Sigmoid colon (tissue), 7 donors: ENCODE data around the gene UGT1A5. TPM values are rescaled to one million over a fixed set of nuclear protein-coding genes. Genes with fewer than 3 reads are reported as not detected.

ENCODE experiments used
- DNase-seq: peaks from one replicate; pipeline ENCODE4 v3.0.0-alpha.2; 2019
- H3K27ac ChIP-seq, 4 donors: fragments of 200-600 bp; sonication (generic); one replicate each; pipeline ENCODE4 v1.5.1; 2016 to 2019; ENCODE audit warnings: mild to moderate bottlenecking in 1 of 4
- H3K27me3 ChIP-seq, 3 donors: fragments of 200-600 bp; sonication (generic); one replicate each; pipeline ENCODE4 v1.5.1; 2019; ENCODE audit warnings: mild to moderate bottlenecking in 1 of 3
- H3K36me3 ChIP-seq, 4 donors: fragments of 200-600 bp; sonication (generic); one replicate each; pipeline ENCODE4 v1.5.1; 2016 to 2019
- H3K4me1 ChIP-seq, 4 donors: fragments of 200-600 bp; sonication (generic); one replicate each; pipeline ENCODE4 v1.5.1; 2017 to 2019
- H3K4me3 ChIP-seq, 4 donors: fragments of 200-600 bp; sonication (generic); one replicate each; pipeline ENCODE4 v1.5.1; 2017 to 2019; ENCODE audit warnings: mild to moderate bottlenecking in 2 of 4, moderate library complexity in 1 of 4
- H3K9me3 ChIP-seq, 4 donors: fragments of 200-600 bp in 3 of 4; sonication (generic) in 3 of 4; one replicate each; pipeline versions ENCODE4 v1.5.1 to v1.6.1; 2013 to 2019
- EP300 ChIP-seq, 4 donors: sonication (generic); formaldehyde crosslinking; IDR thresholded peaks; one replicate each; pipeline ENCODE4 v1.6.1; 2017; ENCODE audit warnings: antibody characterized with exemption in 4 of 4
- POLR2A ChIP-seq, 2 donors: fragments of 450-650 bp; IDR thresholded peaks; one replicate each; pipeline ENCODE4 v1.6.1; 2016; ENCODE audit warnings: antibody characterized with exemption in 2 of 2, mild to moderate bottlenecking in 2 of 2, moderate library complexity in 2 of 2
- POLR2AphosphoS5 ChIP-seq, 4 donors: sonication (generic); formaldehyde crosslinking; IDR thresholded peaks; one replicate each; pipeline ENCODE4 v1.6.1; 2017; ENCODE audit warnings: antibody characterized with exemption in 4 of 4
- WGBS, 2 donors: extraction: QIAGEN DNeasy Blood & Tissue Kit; methylation state at CpG; one replicate each; pipeline ENCODE4 v1.1.7; 2013; 5-methylcytosine and 5-hydroxymethylcytosine counted together
- intact Hi-C: fragments of 100-400 bp; cut with DNase I; formaldehyde crosslinking; loops from one replicate; pipeline ENCODE4 v1.15.1; 2023
- polyA plus RNA-seq, 3 donors: library from polyadenylated mRNA; stranded (reverse); fragments of 200-250 nt; gene quantifications; one replicate each; pipeline ENCODE4 v1.2.3, GENCODE V29; 2013
- total RNA-seq, 4 donors: library from RNA; depleted of rRNA; stranded (reverse); fragments of >200 nt; gene quantifications; one replicate each; pipeline ENCODE4 v1.1.0, GENCODE V29; 2016
- TF ChIP-seq, protein P1 (sequence below), 4 experiments: fragments of 450-650 bp in 3 of 4; fragments of 200-600 bp in 1 of 4; IDR thresholded peaks; one replicate each; pipeline ENCODE4 v1.5.1; 2016 to 2019; ENCODE audit warnings: antibody characterized with exemption in 4 of 4, mild to moderate bottlenecking in 3 of 4, moderate library complexity in 2 of 4
- donor health status: healthy with polysubstance abuse.
- donor health status: Bipolar disorder and iron deficiency.
- donor health status: healthy.

Gene UGT1A5
- total and polyA plus RNA-seq, 7 donors = 0.22 TPM; not detected in 6

- no peaks in the 10 kb centered on the region for H3K4me1 ChIP-seq
- intact Hi-C loops = no loop called here
- no peak for DNase-seq
- H3K9me3 ChIP-seq = no peaks in the 10 kb centered on the region
- TF ChIP-seq EP300 (IDR thresholded peaks at IDR 0.05) (no peak), POLR2A (IDR thresholded peaks at IDR 0.05) (no peak), POLR2AphosphoS5 (IDR thresholded peaks at IDR 0.05) (no peak)
- TF ChIP-seq, protein P1, sequence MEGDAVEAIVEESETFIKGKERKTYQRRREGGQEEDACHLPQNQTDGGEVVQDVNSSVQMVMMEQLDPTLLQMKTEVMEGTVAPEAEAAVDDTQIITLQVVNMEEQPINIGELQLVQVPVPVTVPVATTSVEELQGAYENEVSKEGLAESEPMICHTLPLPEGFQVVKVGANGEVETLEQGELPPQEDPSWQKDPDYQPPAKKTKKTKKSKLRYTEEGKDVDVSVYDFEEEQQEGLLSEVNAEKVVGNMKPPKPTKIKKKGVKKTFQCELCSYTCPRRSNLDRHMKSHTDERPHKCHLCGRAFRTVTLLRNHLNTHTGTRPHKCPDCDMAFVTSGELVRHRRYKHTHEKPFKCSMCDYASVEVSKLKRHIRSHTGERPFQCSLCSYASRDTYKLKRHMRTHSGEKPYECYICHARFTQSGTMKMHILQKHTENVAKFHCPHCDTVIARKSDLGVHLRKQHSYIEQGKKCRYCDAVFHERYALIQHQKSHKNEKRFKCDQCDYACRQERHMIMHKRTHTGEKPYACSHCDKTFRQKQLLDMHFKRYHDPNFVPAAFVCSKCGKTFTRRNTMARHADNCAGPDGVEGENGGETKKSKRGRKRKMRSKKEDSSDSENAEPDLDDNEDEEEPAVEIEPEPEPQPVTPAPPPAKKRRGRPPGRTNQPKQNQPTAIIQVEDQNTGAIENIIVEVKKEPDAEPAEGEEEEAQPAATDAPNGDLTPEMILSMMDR (IDR thresholded peaks at IDR 0.05) = no peak
- H3K36me3 ChIP-seq = no peaks in the 10 kb centered on the region
- no peak overlapping the region for H3K4me3 ChIP-seq
- H3K27me3 ChIP-seq = no peaks in the 10 kb centered on the region
- WGBS, 2 donors = 34 to 67% methylated on average over 4 of the region's 4 CpGs
- no peak overlapping the region for H3K27ac ChIP-seq
Measured at GRCh38 chr2:233679196-233679595, 33.5 kb upstream of the UGT1A5 start.

DNA sequence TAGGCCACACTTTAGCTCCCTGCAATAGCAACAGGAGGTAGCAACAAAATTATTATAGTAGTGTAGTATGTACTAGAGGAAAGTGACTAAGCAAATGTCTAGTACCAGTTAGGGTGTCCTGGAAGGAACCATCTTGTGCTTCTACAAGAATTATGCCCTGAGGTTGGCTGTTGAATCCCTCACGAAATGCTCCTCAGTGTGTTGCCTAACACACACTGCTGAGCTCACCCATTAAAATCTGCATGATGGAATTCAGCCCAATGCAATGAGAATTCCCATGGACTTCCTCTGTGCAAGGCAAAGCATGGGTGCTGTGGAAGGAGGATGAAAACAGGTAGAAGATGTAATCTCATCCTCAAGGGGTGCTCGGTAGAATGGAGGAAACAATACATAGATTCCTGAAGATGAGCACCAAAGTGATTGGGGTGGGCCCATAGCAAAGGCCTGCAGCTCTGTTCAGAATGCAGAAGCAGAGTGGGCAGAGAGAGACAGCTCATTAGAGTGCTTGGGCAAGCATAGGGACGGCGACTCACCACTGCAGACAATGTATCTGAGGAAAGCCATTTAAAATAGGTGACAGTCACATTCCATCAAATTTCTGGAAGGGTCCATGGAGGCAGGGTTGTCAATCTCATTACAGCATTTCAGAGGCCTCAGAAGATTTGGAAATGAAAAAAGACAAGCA, 32.2 kb upstream of the UGT1A5 start:
- Histone ChIP-seq H3K4me1 (no peaks in the 10 kb centered on the region), H3K4me3 (no peak overlapping the region), H3K27me3 (no peaks in the 10 kb centered on the region), H3K36me3 (no peaks in the 10 kb centered on the region), H3K9me3 (no peaks in the 10 kb centered on the region), H3K27ac (no peak overlapping the region)
- no peak for TF ChIP-seq EP300 (IDR thresholded peaks at IDR 0.05)
- no peak for TF ChIP-seq POLR2A (IDR thresholded peaks at IDR 0.05)
- TF ChIP-seq, protein P1 (IDR thresholded peaks at IDR 0.05) = no peak
- no peak for TF ChIP-seq POLR2AphosphoS5 (IDR thresholded peaks at IDR 0.05)
- 86 to 87% methylated on average over 4 of the region's 4 CpGs for WGBS, 2 donors
- intact Hi-C loops = no loop called here
- no peak for DNase-seq

- no peak for DNase-seq
- no peak within 1 kb of the TSS for H3K4me3 ChIP-seq
- H3K9me3 ChIP-seq = no peaks in the 10 kb centered on the region
- H3K36me3 ChIP-seq = no peaks in the 10 kb centered on the region
- no peaks in the 10 kb centered on the region for H3K4me1 ChIP-seq
- H3K27me3 ChIP-seq = no peaks in the 10 kb centered on the region
- H3K27ac ChIP-seq = no peak within 1 kb of the TSS
- WGBS, 2 donors = 83 to 90% methylated on average over 5 of the region's 5 CpGs
- intact Hi-C loops = no loop called here
- no peak for TF ChIP-seq POLR2A (IDR thresholded peaks at IDR 0.05)
- no peak for TF ChIP-seq POLR2AphosphoS5 (IDR thresholded peaks at IDR 0.05)
Measured at GRCh38 chr2:233681521-233682099, 31.1 kb upstream of the UGT1A5 start, which contains the start of gene UGT1A7. Gene UGT1A7, plus strand, starts transcription at chr2:233681901. Its CDS starts 37 bp downstream, at chr2:233681938.

GRCh38 chr2:233684640-233685039, 28.1 kb upstream of the UGT1A5 start:
- Histone ChIP-seq H3K4me1 (no peaks in the 10 kb centered on the region), H3K9me3 (no peaks in the 10 kb centered on the region), H3K27me3 (no peaks in the 10 kb centered on the region), H3K4me3 (no peak overlapping the region), H3K36me3 (no peaks in the 10 kb centered on the region), H3K27ac (no peak overlapping the region)
- intact Hi-C loops = no loop called here
- TF ChIP-seq POLR2AphosphoS5 (IDR thresholded peaks at IDR 0.05) (no peak), EP300 (IDR thresholded peaks at IDR 0.05) (no peak), POLR2A (IDR thresholded peaks at IDR 0.05) (no peak)
- TF ChIP-seq, protein P1 (IDR thresholded peaks at IDR 0.05) = no peak
- 13 to 67% methylated on average over 1 of the region's 1 CpG for WGBS, 2 donors
- no peak for DNase-seq

DNA sequence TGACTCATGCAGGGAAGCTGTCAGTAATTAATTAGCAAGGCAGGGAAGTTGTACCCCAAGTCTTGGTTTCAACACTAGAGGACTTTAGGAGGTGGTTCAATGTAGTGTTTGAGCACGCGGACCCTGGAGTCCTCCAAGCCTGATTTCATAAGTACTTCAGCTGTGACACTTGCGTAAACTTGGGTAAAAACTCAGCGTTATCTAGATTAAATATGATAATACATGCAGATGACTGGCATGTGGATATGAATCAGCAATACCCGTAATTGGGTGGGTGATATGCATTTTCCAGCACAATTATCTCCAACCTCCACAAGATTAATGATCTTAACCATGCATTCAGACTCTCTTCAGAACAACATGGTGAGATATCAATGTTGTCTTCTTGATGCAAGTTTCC, 25.8 kb upstream of the UGT1A5 start:
- Histone ChIP-seq H3K27ac (no peak overlapping the region), H3K4me3 (no peak overlapping the region), H3K36me3 (no peaks in the 10 kb centered on the region), H3K9me3 (no peaks in the 10 kb centered on the region), H3K27me3 (no peaks in the 10 kb centered on the region), H3K4me1 (no peaks in the 10 kb centered on the region)
- TF ChIP-seq POLR2AphosphoS5 (IDR thresholded peaks at IDR 0.05) = no peak
- TF ChIP-seq EP300 (IDR thresholded peaks at IDR 0.05) = no peak
- no peak for TF ChIP-seq POLR2A (IDR thresholded peaks at IDR 0.05)
- TF ChIP-seq, protein P1 (IDR thresholded peaks at IDR 0.05) = no peak
- WGBS, 2 donors = 79 to 82% methylated on average over 5 of the region's 5 CpGs
- intact Hi-C loops = no loop called here
- no peak for DNase-seq
